HepG2 (cell line): ENCODE results near the gene TK2.

Experiments
- HCFC1 ChIP-seq: fragments of 150-350 bp; IDR thresholded peaks from 2 replicates; pipeline ENCODE4 v1.6.1; 2014; ENCODE audit warnings: low read depth, low read length
- MNT ChIP-seq: fragments of 450-650 bp; IDR thresholded peaks from 2 replicates; pipeline ENCODE4 v1.6.1; 2016
- NR1H2 ChIP-seq: sonication (generic); formaldehyde crosslinking; IDR thresholded peaks from 2 replicates; pipeline ENCODE4 v1.8.1; 2022; ENCODE audit warnings: low read depth, missing genetic modification reagents, borderline replicate concordance
- ZNF263 ChIP-seq: sonication (generic); formaldehyde crosslinking; IDR thresholded peaks from 2 replicates; pipeline ENCODE4 v1.4.0; 2020; ENCODE audit warnings: missing genetic modification reagents
- ZNF282 ChIP-seq: fragments of 450-650 bp; IDR thresholded peaks from 2 replicates; pipeline ENCODE4 v1.6.1; 2018; ENCODE audit not compliant: partially characterized antibody
- ZNF777 ChIP-seq: sonication (generic); formaldehyde crosslinking; IDR thresholded peaks from 2 replicates; pipeline ENCODE4 v1.4.0; 2020; ENCODE audit warnings: missing genetic modification reagents
- TF ChIP-seq, protein P1 (sequence below), 2 experiments: IDR thresholded peaks; 2 replicates each; pipeline ENCODE4 v1.6.1; 2011 to 2012; ENCODE audit warnings: low read length in 2 of 2, borderline replicate concordance in 1 of 2, low read depth in 1 of 2, mild to moderate bottlenecking in 1 of 2, moderate library complexity in 1 of 2
- TF ChIP-seq, protein P2 (sequence below): sonication (generic); formaldehyde crosslinking; IDR thresholded peaks from 2 replicates; pipeline ENCODE4 v1.4.0; 2020; ENCODE audit warnings: low read depth, mild to moderate bottlenecking, missing genetic modification reagents

- TF ChIP-seq ZNF263 (no peak), ZNF282 (no peak), NR1H2 (CRISPR knock-in tag) (no peak), ZNF777 (CRISPR knock-in tag) (no peak), MNT (no peak), HCFC1 (no peak)
- TF ChIP-seq, protein P1, sequence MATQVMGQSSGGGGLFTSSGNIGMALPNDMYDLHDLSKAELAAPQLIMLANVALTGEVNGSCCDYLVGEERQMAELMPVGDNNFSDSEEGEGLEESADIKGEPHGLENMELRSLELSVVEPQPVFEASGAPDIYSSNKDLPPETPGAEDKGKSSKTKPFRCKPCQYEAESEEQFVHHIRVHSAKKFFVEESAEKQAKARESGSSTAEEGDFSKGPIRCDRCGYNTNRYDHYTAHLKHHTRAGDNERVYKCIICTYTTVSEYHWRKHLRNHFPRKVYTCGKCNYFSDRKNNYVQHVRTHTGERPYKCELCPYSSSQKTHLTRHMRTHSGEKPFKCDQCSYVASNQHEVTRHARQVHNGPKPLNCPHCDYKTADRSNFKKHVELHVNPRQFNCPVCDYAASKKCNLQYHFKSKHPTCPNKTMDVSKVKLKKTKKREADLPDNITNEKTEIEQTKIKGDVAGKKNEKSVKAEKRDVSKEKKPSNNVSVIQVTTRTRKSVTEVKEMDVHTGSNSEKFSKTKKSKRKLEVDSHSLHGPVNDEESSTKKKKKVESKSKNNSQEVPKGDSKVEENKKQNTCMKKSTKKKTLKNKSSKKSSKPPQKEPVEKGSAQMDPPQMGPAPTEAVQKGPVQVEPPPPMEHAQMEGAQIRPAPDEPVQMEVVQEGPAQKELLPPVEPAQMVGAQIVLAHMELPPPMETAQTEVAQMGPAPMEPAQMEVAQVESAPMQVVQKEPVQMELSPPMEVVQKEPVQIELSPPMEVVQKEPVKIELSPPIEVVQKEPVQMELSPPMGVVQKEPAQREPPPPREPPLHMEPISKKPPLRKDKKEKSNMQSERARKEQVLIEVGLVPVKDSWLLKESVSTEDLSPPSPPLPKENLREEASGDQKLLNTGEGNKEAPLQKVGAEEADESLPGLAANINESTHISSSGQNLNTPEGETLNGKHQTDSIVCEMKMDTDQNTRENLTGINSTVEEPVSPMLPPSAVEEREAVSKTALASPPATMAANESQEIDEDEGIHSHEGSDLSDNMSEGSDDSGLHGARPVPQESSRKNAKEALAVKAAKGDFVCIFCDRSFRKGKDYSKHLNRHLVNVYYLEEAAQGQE (IDR thresholded peaks at IDR 0.05; ENCODE audit: borderline replicate concordance in 1 of 2, low read depth in 1 of 2, low read length in 2 of 2), result no peak
- TF ChIP-seq, protein P2, sequence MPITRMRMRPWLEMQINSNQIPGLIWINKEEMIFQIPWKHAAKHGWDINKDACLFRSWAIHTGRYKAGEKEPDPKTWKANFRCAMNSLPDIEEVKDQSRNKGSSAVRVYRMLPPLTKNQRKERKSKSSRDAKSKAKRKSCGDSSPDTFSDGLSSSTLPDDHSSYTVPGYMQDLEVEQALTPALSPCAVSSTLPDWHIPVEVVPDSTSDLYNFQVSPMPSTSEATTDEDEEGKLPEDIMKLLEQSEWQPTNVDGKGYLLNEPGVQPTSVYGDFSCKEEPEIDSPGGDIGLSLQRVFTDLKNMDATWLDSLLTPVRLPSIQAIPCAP (CRISPR knock-in tag), result no peak
Observed at GRCh38 chr16:66551788-66552285, 1.9 kb upstream of the TK2 start.
